Measurements from ENCODE around the gene CRB1.

GRCh38 chr1:197320991-197321531 lies 53.0 kb downstream of the CRB1 start:
- no peak for TF ChIP-seq POLR2A (IDR thresholded peaks at IDR 0.05; ENCODE audit: low read depth, low read length)
- TF ChIP-seq POLR2AphosphoS5 (IDR thresholded peaks at IDR 0.05; ENCODE audit: low read depth, low read length), result no peak
- TF ChIP-seq TAF1 (IDR thresholded peaks at IDR 0.05; ENCODE audit: borderline replicate concordance, low read depth, low read length), result no peak
